Measurements from ENCODE around the gene EFCAB13. TPM values are rescaled to one million over a fixed set of nuclear protein-coding genes. Genes with fewer than 3 reads are reported as not detected.

Gene EFCAB13
- total RNA-seq, 1 experiment from 2014 or later, result 7.1 TPM

DNA sequence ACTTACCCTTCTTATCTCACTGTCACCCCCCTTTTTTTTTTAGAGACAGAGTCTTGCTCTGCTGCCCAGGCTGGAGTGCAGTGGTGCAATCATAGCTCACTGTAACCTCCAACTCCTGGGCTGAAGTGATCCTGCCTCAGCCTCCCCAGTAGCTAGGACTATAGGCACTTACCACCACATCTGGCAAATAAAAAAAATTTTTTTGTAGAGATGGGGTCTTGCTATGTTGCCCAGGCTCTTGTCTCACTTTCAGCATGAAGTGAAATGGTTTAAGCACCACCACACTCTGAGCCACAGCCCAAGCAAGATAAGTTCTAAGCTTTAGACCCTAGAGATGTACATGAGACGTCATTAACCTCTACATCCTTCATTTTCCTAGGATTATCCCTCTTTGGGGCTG, 34.5 kb upstream of the EFCAB13 start:
- DNase-seq (ENCODE audit: low read depth, low spot score) (no peak), ATAC-seq (no peak)
- no peaks in the 10 kb centered on the region for H3K9me3 ChIP-seq (ENCODE audit: control insufficient read depth, insufficient read depth, low read depth, low read length)
- intact Hi-C loops (cut with micrococcal nuclease; ENCODE audit: unreplicated experiment) (no loop called here), in situ Hi-C loops (cut with HindIII; ENCODE audit: low pct_unique_long_range_greater_than_20kb, low sequenced_read_pairs) (no loop called here)
- POLR2A ChIA-PET, result no interaction called here
- H3K27ac ChIP-seq (ENCODE audit: low read length), result no peak overlapping the region
- H3K4me1 ChIP-seq (ENCODE audit: control insufficient read depth, insufficient read depth, low read length), result peaks cover 3% of the 10 kb centered on the region; the same call in 1 of the 2 replicates
- H3K4me3 ChIP-seq (ENCODE audit: low read depth in 2 of 2, low read length in 2 of 2), result no peak overlapping the region
- no TSS peak for BruUV-seq (replicated peaks)
- CTCF ChIA-PET, result no interaction called here
- H3K36me3 ChIP-seq (ENCODE audit: control insufficient read depth, insufficient read depth, low read length), result no peaks in the 10 kb centered on the region
- TF ChIP-seq POLR2AphosphoS5 (IDR thresholded peaks at IDR 0.05; ENCODE audit: low read depth, low read length), result no peak
- TF ChIP-seq SIN3A (IDR thresholded peaks at IDR 0.05; ENCODE audit: borderline replicate concordance, insufficient read depth, low read depth, low read length), result no peak
- no peak for TF ChIP-seq TCF7L2 (IDR thresholded peaks at IDR 0.05; ENCODE audit: low read depth, low read length)
- no peaks in the 10 kb centered on the region for H3K27me3 ChIP-seq (ENCODE audit: control insufficient read depth, insufficient read depth, low read length)

DNA sequence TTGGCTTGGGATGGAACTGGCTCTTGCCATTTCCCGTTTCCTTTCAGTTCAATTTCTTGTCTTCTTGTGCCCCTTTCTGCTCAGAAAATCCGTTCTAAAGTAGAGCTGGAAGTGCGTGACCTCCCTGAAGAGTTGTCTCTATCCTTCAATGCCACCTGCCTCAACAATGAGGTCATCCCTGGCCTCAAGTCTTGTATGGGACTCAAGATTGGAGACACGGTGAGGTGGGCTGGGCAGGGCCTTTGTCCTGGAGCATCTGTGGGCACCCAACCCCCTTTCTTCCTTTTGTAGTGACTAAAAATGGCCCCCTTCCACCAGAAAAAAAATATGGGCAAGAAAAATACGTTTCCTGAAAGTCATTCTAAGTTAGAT, 32.9 kb upstream of the EFCAB13 start:
- ChIA-PET POLR2A (no interaction called here), CTCF (no interaction called here)
- in situ Hi-C loops (cut with HindIII; ENCODE audit: low pct_unique_long_range_greater_than_20kb, low sequenced_read_pairs) (no loop called here), intact Hi-C loops (cut with micrococcal nuclease; ENCODE audit: unreplicated experiment) (no loop called here)
- H3K36me3 ChIP-seq (ENCODE audit: control insufficient read depth, insufficient read depth, low read length), result no peaks in the 10 kb centered on the region
- H3K9me3 ChIP-seq (ENCODE audit: control insufficient read depth, insufficient read depth, low read depth, low read length), result no peaks in the 10 kb centered on the region
- TF ChIP-seq REST (IDR thresholded peaks at IDR 0.05; ENCODE audit: insufficient read depth in 1 of 2, low read depth in 2 of 2, low read length in 1 of 2) (no peak), POLR2AphosphoS5 (IDR thresholded peaks at IDR 0.05; ENCODE audit: low read depth, low read length) (no peak), TCF7L2 (IDR thresholded peaks at IDR 0.05; ENCODE audit: low read depth, low read length) (no peak), SIN3A (IDR thresholded peaks at IDR 0.05; ENCODE audit: borderline replicate concordance, insufficient read depth, low read depth, low read length) (no peak), CTCF (IDR thresholded peaks at IDR 0.05) (no peak)
- H3K4me3 ChIP-seq (ENCODE audit: low read depth in 2 of 2, low read length in 2 of 2), result no peak overlapping the region
- no peak for DNase-seq (ENCODE audit: low read depth, low spot score)
- no TSS peak for BruUV-seq (replicated peaks)
- no peak overlapping the region for H3K27ac ChIP-seq (ENCODE audit: low read length)
- ATAC-seq, result no peak
- no peaks in the 10 kb centered on the region for H3K27me3 ChIP-seq (ENCODE audit: control insufficient read depth, insufficient read depth, low read length)
- peaks cover 3% of the 10 kb centered on the region; the same call in 1 of the 2 replicates for H3K4me1 ChIP-seq (ENCODE audit: control insufficient read depth, insufficient read depth, low read length)

DNA sequence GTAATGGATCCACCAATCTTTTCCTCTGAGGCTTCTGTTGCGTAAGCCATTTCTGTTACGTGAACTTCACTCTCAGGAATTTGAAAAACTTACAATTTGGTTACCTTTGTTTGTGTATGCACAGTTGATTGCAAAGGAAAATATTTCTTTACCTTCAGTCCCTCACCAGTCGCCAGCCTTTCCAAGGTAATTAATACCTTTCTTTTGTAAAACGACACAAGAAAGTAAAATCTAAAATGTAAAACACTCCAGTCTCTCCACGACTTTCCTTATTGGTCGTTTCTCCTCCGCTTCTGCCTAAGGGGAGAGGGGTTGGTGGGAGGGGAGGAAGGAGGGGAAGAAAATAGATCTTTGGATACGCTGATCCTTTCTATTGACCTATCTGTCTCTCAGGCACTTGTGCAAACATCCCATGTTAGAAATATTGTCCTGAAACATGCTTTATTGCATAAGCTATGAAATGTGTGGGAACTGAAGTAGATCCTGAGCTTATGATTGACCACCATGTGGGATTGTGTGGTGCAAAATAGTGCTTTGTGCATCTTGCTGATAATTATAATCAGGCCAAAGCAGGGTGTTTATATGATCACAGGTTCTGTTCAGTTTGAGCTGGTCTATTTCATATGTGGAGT, 32.4 kb upstream of the EFCAB13 start:
- intact Hi-C loops (cut with micrococcal nuclease; ENCODE audit: unreplicated experiment) (no loop called here), in situ Hi-C loops (cut with HindIII; ENCODE audit: low pct_unique_long_range_greater_than_20kb, low sequenced_read_pairs) (no loop called here)
- no peaks in the 10 kb centered on the region for H3K27me3 ChIP-seq (ENCODE audit: control insufficient read depth, insufficient read depth, low read length)
- H3K4me3 ChIP-seq (ENCODE audit: low read depth in 2 of 2, low read length in 2 of 2), result no peak overlapping the region
- ATAC-seq, result no peak
- peaks cover 3% of the 10 kb centered on the region; the same call in 1 of the 2 replicates for H3K4me1 ChIP-seq (ENCODE audit: control insufficient read depth, insufficient read depth, low read length)
- no TSS peak for BruUV-seq (replicated peaks)
- H3K27ac ChIP-seq (ENCODE audit: low read length), result no peak overlapping the region
- TF ChIP-seq CTCF (IDR thresholded peaks at IDR 0.05) (no peak), SIN3A (IDR thresholded peaks at IDR 0.05; ENCODE audit: borderline replicate concordance, insufficient read depth, low read depth, low read length) (no peak), REST (IDR thresholded peaks at IDR 0.05; ENCODE audit: insufficient read depth in 1 of 2, low read depth in 2 of 2, low read length in 1 of 2) (no peak), TCF7L2 (IDR thresholded peaks at IDR 0.05; ENCODE audit: low read depth, low read length) (no peak), POLR2AphosphoS5 (IDR thresholded peaks at IDR 0.05; ENCODE audit: low read depth, low read length) (no peak)
- no peak for DNase-seq (ENCODE audit: low read depth, low spot score)
- ChIA-PET CTCF (no interaction called here), POLR2A (no interaction called here)
- H3K36me3 ChIP-seq (ENCODE audit: control insufficient read depth, insufficient read depth, low read length), result no peaks in the 10 kb centered on the region
- H3K9me3 ChIP-seq (ENCODE audit: control insufficient read depth, insufficient read depth, low read depth, low read length), result no peaks in the 10 kb centered on the region
